HG03196 (cell line): ENCODE results near the gene OLFM4.

Source experiments
- ATAC-seq: cut with Tn5 transposase; IDR thresholded peaks from one replicate; pipeline ENCODE4 v1.9.1; 2021; ENCODE audit not compliant: unreplicated experiment

The OLFM4 gene

DNA sequence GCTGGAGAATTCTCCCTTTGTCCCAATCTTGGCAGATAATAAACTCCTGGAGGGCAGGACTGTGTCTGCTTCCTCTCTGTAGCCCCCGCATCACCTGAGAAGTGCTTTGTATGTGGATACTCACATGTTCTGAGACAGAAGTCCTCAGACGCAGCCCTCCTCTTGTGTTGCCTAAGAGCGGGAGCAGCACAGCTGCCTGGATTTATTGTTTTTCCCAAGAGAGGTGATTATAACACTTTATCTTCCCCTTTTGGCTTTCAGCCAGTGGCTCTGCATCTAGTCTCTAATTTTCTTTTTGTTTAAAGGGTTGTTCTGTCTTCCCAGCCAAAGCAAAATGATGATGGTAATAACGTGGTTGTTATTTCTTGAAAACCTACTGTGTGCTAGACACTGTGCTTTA lies 36.1 kb downstream of the OLFM4 start:
- no peak for ATAC-seq

GRCh38 chr13:53066411-53066810 lies 37.8 kb downstream of the OLFM4 start:
- no peak for ATAC-seq

DNA sequence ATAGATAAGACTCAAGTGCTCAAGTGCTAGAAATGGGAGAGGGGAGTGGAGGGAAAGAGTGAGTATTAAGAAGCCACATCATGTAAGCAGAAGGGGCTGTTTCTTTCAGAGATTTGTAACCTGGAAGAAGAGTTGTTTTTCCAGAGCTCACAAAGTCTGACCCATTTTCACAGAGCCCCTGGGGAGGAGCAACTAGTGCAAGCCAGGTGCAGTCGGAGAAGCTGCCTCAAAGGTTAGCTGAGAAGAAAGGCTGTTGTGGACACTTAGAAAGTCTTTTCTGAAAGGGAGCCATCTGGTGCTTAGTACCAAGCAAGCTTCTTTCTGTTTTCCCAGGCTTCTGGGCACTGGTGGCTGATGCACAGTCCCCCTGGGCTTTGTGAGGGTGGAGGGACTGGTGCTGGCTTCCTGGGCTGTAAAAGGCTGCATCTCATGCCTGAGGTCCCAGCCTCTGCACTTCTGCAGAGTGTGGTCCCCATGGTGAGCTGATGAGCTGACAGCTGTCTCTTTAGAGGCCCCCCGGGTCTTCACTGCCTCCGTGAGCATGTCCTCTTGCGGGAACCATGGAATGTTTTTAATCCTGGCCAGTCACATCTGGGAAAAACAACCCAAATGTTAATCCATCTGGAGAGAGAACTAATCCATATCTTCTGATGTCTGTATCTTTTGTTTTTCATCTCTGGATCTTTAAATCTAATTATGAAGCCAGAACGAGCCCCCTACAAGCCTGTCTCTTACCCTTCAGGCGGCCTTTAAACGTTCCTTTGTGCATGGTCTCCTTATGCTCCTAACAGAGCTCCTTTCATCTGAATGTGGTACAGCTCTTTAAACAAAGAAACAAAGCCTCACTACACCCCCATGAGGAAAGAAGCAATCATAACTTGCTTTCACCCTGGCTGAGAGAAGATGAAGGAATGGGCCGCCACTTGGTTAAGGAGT lies 40.2 kb downstream of the OLFM4 start:
- no peak for ATAC-seq

DNA sequence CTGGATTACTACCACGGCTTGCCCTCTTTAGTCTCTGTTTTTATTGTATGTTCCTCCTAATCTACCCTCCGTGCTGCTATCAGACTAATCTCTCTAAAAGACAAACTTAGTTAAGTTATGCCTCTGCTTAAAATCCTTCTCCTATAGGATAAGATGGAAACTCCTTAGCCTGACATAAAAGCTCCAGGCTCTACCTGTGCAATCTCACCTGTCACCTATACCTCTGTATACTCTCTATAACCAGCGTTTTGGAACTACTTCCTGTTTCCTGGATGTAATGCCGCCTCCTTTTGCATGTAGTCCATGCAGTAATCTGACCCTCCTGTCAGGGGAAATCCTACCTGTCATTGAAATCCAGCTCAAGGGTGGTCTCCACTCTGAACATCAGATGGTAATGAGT lies 41.2 kb downstream of the OLFM4 start:
- ATAC-seq = no peak

DNA sequence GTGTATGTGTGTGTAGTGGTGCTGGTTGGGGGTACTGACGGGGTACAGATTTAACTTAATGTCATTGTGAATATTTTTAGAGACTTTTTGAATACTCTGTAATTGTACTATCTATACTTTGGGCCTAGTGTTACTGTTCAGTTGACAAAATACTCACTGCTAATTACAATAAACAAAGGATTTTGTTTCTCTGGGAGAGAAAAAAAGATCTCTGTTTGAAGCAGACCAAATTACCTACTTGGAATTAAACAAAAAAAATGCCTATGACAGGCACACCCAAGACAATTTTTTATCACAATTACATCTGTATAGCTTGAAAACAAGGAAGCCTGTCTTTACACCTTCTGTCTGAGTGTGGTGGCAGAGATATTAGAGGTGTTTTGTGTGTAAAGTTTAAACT lies 45.1 kb downstream of the OLFM4 start:
- no peak for ATAC-seq

DNA sequence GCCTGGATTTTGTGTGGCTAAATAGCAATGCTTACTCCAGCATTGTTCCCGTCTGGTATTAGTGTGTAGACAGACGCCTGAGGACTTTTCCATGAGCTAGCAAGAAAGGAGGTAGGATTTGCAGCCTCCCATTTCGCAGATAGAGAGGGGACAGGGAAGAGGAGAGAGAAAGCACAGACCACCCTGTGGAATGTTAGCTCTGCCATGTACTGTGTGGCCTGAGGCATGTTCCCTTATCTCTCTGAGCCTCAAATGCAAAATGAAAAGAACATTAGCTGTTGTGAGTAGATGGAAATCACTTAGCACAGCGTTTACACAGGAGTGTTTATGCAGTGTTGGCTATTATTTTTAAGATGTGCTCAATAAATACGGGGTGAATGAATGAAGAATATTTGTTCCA lies 45.5 kb downstream of the OLFM4 start:
- no peak for ATAC-seq

GRCh38 chr13:53075356-53076041 lies 46.9 kb downstream of the OLFM4 start:
- no peak for ATAC-seq

DNA sequence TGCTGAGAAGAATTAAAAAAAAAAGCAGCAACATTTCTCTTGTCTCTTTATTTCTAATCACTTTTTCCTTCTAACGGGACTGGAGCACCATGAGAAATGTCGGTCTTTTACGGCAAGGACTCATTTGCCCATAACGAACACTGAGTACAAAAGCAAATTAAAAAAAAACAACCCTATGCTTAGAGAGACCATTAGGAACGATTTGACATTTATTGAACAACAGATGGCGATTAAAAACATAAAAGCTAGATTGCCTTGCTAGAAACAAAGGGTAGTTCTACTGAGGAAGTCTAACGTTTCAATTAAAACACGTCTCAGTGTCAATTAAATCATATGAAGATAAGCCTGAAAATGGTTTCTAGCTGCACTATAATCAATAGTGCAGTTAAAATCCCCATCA lies 51.1 kb downstream of the OLFM4 start:
- ATAC-seq = no peak

GRCh38 chr13:53088871-53089270 lies 60.3 kb downstream of the OLFM4 start:
- no peak for ATAC-seq

GRCh38 chr13:53089951-53090350 lies 61.3 kb downstream of the OLFM4 start:
- ATAC-seq = no peak

DNA sequence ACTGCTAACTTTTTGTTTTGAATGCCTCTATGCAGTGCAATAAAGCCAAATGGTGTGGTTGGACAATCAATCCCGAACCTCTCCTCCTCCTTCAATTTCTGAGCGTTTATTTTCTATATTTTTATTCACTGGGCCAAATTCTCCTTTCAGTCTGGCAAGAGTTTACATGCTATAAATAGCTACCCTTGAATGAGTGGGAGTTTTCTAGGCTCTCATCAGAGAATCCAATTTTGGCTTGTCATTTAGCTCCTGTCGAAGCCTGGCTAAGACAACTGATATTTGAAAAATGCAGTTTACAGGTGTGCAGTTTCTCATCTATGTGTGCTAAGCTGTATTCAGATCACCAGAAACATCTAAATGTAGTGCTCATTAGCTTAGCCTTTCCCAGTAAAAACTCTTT lies 61.8 kb downstream of the OLFM4 start:
- no peak for ATAC-seq

DNA sequence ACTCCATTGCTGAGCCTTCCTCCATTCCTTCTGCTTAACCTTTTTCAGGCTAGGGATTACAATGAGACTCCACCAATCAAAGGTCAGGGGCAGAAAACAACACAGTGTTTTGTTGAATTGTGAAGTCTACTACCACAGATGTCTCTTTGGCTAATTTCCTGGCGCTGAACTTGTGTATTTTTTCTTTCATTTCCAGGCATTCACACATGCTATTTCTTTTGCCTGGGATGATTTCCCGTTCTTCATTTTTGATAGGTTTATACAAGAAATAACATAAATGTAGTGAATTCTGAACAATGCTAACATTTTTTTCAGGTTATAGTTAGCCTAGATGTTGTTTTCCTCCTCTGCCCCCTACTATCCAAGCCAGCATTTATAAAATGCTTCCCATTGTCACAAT lies 64.3 kb downstream of the OLFM4 start:
- no peak for ATAC-seq

GRCh38 chr13:53098455-53098854 lies 69.8 kb downstream of the OLFM4 start:
- no peak for ATAC-seq

- ATAC-seq = no peak
These were observed 71.9 kb downstream of the OLFM4 start for GRCh38 chr13:53100394-53101063.
